ENCODE data around the gene EID3.

- no peak for TF ChIP-seq CTCF (IDR thresholded peaks at IDR 0.05)
- TF ChIP-seq POLR2A (IDR thresholded peaks at IDR 0.05): peak; percentile 73 to 80
Observed at GRCh38 chr12:104288635-104289274, 14.8 kb upstream of the EID3 start.

All from Peyer's patch (tissue), 4 donors.